GM21717 (cell line): Measurements from ENCODE around the gene GNAQ.

Experiments
- ATAC-seq: cut with Tn5 transposase; IDR thresholded peaks from one replicate; pipeline ENCODE4 v1.9.1; 2021; ENCODE audit warnings: mild to moderate bottlenecking, moderate library complexity; ENCODE audit not compliant: unreplicated experiment

The GNAQ gene

GRCh38 chr9:78031893-78032729, 500 bp upstream of the GNAQ start:
- no peak for ATAC-seq

GRCh38 chr9:78030553-78031443, 813 bp downstream of the GNAQ start:
- ATAC-seq = no peak

DNA sequence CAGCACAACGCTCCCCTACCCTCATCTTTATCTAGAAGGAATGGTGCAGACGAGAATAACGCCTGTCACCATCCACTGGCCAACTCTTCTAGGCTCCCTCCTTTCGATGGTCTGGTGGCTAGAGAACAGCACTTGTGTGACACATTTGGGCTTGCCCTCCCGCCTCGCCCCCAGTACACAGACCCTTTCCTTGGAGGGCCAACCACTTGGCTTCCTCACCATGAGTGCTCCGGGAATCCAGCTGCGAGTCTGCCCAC, 1.4 kb downstream of the GNAQ start:
- no peak for ATAC-seq

DNA sequence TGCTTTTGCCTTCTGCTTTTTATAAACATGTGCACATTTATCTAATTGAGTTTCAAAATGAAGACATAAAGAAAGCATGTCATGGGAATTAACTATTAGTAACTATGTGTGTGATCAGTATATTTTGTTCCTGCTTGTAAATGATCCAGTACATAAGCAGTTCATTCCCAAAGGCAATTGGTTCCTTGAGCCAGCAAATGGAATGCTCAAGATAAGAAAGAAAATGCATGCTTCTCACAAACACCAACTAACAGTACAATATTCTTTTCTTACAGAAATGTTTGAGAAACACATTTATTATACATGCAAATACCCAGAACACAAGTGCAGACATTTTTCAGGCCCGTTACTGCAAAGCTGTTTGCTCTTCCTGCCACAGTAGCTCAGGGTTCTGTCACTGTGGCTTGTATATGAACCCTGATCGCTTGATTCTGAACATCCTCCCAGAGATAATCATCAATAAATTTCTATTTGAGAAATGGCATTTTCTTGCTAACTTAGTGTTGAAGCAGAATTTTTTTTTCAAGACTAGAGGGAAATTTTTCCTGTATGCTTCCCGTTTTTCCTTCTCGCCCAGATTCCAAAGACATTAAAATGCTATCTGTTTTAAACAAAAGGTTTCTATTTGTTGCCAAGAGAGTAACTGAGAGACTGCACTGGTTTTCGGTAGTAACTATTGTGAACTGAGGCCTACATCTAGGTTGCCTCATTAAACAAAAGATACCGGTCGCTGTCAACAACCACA, 1.9 kb downstream of the GNAQ start:
- ATAC-seq = no peak

DNA sequence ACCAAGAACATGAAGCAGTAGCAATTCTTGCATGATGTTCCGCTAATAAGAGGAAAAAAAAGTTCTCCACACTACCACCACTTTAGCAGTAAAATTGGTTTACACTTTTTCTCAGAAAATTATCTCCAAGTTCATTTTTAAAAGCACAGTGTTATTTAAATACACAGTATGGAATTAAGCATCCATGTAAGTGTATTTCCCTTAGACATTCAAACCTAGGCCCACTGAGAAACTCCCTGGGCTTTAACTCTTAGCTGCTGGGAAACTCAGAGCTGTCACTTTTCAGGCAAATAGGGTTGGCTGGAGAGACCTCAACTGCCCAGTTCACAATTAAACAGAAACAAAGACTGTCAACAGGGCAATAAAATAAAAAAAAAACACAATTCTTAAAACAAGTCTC, 2.7 kb downstream of the GNAQ start:
- no peak for ATAC-seq

DNA sequence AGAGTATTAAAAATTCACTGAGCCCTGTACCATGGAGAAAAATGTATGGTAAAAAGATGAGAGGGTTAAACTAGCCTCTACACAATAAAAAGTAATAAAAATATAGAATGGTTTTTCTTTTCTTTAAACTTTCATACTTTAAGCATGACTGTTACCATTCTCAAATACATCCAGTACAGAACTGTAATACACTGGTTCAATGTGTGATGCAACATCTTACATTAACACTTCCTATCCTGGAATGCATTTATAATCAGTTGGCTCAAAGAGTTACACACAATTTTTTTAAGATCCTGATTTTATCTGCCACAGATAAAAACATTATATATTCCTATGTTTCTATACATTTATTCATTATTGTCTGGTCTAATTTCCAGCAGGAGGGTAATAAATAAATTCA, 4.7 kb downstream of the GNAQ start:
- ATAC-seq = no peak

DNA sequence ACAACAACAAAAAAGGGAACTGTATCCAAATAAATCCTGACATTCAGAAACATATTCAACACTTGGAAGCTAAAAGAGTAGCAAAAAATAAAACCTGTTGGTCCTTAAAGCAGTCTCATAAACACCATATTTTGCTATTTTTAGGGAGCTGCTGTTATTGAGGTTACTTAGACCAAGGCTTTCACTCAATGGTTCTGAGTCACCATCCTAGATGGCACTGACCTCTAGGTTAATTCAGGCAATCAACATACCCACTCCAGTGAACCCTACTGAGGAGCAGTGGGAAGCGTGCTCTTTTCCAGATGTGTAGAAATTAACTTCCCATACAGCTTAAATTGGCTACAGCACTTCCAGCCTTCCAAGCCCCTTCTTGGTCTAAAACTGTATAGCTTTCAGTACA, 5.2 kb downstream of the GNAQ start:
- ATAC-seq = no peak

GRCh38 chr9:78025186-78025585, 6.4 kb downstream of the GNAQ start:
- ATAC-seq = no peak

- no peak for ATAC-seq
These were observed 8.4 kb downstream of the GNAQ start for GRCh38 chr9:78023003-78023741.

DNA sequence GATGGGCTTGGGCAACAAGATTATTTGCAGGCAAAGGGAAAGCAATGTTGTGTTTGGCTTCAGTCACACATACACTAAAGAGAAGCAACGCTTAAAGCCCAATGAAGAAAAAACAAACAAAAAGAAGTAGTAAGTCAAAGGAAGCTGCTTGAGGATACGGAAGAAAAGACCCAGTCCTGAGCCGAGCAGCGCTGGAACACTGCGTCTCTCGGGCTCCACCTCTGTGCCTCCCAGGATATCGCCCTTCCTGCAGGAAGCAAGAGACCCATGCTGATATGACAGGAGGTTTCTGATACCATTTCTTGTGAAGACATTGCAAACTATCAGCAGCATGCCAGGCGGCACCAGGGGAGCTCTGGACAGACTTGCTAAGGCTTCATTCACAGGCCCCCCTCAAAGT, 9.9 kb downstream of the GNAQ start:
- ATAC-seq = no peak

DNA sequence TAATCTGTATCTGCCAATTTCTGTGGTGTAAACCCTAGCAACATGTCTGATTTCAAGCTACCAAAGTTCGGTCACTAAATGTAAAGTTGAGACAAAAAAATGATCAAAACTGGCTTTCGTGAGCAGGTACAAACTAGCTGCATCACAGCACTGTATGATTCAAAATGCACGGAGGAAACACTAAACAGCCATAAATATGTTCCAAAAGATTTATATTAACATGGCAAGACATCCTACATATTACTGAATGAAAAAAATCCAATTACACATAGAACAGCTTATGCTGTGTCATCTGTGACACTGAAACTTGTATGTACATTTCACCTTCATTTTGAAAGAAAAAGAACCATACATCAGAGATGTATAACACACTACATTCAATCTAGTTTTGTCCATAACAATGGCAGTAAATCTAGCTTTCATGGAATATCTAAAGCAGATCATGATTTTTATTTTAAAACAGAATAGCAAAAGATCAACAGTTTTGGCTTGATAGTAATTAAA, 14.4 kb downstream of the GNAQ start:
- no peak for ATAC-seq

DNA sequence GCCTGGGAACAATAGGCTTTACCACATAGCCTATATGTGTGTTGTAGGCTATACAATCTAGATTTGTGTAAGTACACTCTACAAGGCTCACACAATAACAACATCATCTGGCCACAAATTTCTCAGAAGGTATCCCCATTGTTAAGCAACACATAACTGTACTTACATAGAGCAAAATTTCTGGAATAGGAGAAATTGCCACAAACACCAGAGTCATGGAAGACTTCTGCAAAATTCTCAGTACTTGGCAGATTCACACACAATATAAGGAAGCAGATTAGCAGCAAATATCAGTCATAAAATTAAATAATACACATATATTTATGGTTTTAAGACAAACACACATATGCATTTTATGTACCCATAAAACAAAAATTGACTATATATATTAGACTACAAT, 16.4 kb downstream of the GNAQ start:
- no peak for ATAC-seq

DNA sequence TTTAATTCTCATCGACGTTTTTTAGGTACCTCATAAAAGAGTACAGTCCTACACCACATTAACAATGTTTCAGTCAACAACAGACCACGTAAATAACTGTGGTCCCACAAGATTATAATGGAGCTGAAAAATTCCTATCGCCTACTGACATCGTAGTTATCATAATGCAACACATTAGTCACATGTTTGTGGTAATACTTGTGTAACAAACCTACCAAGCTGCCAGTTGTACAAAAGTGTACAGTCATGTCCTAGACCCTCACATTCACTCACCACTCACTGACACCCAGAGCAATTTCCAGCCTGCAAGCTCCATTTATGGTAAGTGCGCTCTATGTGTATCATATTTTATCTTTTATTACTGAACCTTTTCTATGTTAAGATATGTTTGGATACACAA, 16.8 kb downstream of the GNAQ start:
- no peak for ATAC-seq

DNA sequence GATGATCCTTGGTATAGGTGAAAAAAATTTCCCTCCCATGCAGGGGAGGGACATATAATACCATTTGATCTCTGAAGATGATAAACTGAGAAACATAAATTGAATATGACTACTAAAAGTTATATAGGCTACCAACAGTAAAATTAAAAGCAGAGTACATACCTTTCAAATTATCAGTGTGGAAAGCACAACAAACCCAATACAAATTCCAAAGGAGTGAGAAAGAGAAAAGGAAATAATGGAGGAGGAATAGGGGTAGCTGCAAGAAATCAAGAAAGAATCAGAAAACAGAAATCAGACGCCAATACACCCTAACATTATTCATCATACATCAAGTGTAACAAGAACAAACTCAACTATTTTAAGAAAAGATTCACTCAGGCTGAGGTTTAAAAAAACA, 17.7 kb downstream of the GNAQ start:
- no peak for ATAC-seq

- no peak for ATAC-seq
These were observed 20.6 kb downstream of the GNAQ start for GRCh38 chr9:78011049-78011448.

DNA sequence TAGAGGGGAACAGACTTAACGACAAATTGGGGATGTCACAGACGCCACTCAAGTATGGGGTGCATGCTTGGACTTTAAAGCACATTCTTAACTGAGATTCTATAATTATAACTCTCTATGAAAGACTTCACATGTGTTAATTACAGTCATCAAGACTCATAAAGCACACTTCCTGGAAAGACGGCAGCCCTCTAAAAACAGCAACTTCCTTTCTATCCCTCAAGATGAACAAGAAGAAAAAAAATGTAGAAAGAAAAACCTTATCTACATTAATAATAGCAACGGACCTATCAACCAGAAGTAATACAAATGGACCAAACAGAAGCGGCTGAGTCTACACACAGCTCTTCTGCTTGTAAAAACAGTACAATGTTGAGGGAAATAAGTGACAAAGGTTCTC, 21.2 kb downstream of the GNAQ start:
- ATAC-seq = no peak

- no peak for ATAC-seq
These were observed 22.4 kb downstream of the GNAQ start for GRCh38 chr9:78009186-78009585.

- ATAC-seq = no peak
These were observed 24.9 kb downstream of the GNAQ start for GRCh38 chr9:78006734-78007133.

DNA sequence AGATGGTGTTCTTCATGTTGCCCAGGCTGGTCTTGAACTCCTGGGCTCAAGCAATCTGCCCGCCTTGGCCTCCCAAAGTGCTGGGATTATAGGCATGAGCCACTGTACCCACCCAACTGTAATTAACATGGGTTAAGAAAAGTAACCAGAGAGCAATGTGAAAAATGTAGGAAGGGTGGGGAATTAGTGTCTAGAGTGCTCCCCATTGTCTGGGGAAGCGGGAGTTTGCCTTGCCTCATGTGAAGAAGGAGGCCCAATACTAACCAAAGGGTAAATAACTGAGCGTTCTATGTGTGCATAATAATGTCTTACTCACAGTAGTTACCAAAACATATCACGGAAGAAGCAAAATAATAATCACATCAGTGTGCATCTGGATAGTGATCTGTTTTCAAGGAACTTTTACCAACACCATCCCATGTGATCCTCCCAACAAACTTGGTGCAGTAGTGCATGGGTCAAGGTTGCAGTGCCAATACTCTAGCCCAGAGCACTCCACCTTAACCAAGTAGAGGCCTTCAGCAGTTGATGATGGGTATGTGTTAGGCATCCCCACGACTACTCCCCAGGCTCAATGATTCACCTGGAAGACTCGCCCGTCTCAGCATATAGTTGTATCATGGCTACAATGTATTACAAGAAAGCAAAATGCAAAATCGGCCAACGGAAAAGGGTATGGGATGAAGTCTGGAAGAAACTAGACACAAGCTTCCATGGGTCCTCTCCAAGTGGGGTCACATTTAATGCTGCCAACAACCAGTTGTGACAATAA, 26.2 kb downstream of the GNAQ start:
- ATAC-seq = no peak
